A673 (cell line): ENCODE data around the gene TPD52L1. TPM values are rescaled to one million over a fixed set of nuclear protein-coding genes. Genes with fewer than 3 reads are reported as not detected.
A peak's percentile ranks its signal among the peaks of the same experiment; 100 is the strongest.

Source experiments
- BruUV-seq: library from RNA; stranded (reverse); fragments of 400-500 nt; replicated peaks from 2 replicates; lab custom pipeline; 2021; lab: Mats Ljungman, UMichigan
- CTCF ChIA-PET: fragments of 300-600 bp; sonication (Branson Sonifier 250); formaldehyde crosslinking; loops from one replicate; lab custom pipeline; 2022; ENCODE audit warnings: antibody characterized with exemption; lab: Charles Lee
- POLR2A ChIA-PET: fragments of 300-600 bp; sonication (Branson Sonifier 250); formaldehyde crosslinking; loops from one replicate; lab custom pipeline; 2022; ENCODE audit warnings: antibody characterized with exemption; ENCODE audit not compliant: low non-redundant PET; lab: Charles Lee
- DNase-seq: peaks from one replicate; pipeline ENCODE4 v3.0.0-alpha.2; 2015; ENCODE audit warnings: low spot score
- H3K27ac ChIP-seq: fragments of 200-600 bp; sonication (generic); 2 replicates; pipeline ENCODE4 v1.5.1; 2016; ENCODE audit warnings: mixed run types, low read depth, mild to moderate bottlenecking, mixed read lengths, antibody characterized with exemption, low read length; ENCODE audit not compliant: poor library complexity, severe bottlenecking
- H3K27me3 ChIP-seq: fragments of 200-600 bp; sonication (generic); replicated peaks from 2 replicates; pipeline ENCODE4 v1.6.1; 2017; ENCODE audit warnings: mixed run types, low read depth, mild to moderate bottlenecking, mixed read lengths, antibody characterized with exemption, low read length; ENCODE audit not compliant: insufficient read depth, poor library complexity
- H3K36me3 ChIP-seq: fragments of 200-600 bp; sonication (generic); 2 replicates; pipeline ENCODE4 v1.6.1; 2016; ENCODE audit warnings: mixed run types, mild to moderate bottlenecking, mixed read lengths, antibody characterized with exemption, low read length; ENCODE audit not compliant: insufficient read depth, poor library complexity, severe bottlenecking
- H3K4me1 ChIP-seq: fragments of 200-600 bp; sonication (generic); 2 replicates; pipeline ENCODE4 v1.6.1; 2017; ENCODE audit warnings: mixed run types, mild to moderate bottlenecking, mixed read lengths, antibody characterized with exemption, low read length; ENCODE audit not compliant: insufficient read depth, poor library complexity, severe bottlenecking
- H3K4me3 ChIP-seq: fragments of 200-600 bp; sonication (generic); 2 replicates; pipeline ENCODE4 v1.5.1; 2016; ENCODE audit warnings: low read depth, mixed run types, mild to moderate bottlenecking, mixed read lengths, low read length; ENCODE audit not compliant: poor library complexity, severe bottlenecking
- H3K9me3 ChIP-seq: fragments of 200-600 bp; sonication (generic); 2 replicates; pipeline ENCODE4 v1.6.1; 2016; ENCODE audit warnings: mixed run types, low read depth, mild to moderate bottlenecking, mixed read lengths, antibody characterized with exemption, low read length; ENCODE audit not compliant: poor library complexity, severe bottlenecking
- CTCF ChIP-seq: fragments of 300-800, 200-600 bp; sonication (generic); conservative IDR thresholded peaks from 2 replicates; pipeline ENCODE4 v1.5.1; 2017; ENCODE audit warnings: low read depth, mild to moderate bottlenecking, antibody characterized with exemption, low read length, moderate library complexity, mixed read lengths
- EZH2 ChIP-seq: fragments of 200-600 bp; sonication (generic); IDR thresholded peaks from 2 replicates; pipeline ENCODE4 v1.6.1; 2017; ENCODE audit warnings: borderline replicate concordance, low read depth, mild to moderate bottlenecking, mixed read lengths, antibody characterized with exemption, low read length; ENCODE audit not compliant: poor library complexity, severe bottlenecking
- intact Hi-C: fragments of 100-400 bp; cut with micrococcal nuclease; formaldehyde crosslinking; loops from one replicate; pipeline ENCODE4 v1.10.0; 2022; ENCODE audit not compliant: unreplicated experiment
- total RNA-seq: library from RNA; stranded (reverse); gene quantifications from 2 replicates; pipeline ENCODE4 v1.2.3, GENCODE V29; 2021

TPD52L1 gene
- total RNA-seq, 1 experiment from 2014 or later = 2.0 TPM

DNA sequence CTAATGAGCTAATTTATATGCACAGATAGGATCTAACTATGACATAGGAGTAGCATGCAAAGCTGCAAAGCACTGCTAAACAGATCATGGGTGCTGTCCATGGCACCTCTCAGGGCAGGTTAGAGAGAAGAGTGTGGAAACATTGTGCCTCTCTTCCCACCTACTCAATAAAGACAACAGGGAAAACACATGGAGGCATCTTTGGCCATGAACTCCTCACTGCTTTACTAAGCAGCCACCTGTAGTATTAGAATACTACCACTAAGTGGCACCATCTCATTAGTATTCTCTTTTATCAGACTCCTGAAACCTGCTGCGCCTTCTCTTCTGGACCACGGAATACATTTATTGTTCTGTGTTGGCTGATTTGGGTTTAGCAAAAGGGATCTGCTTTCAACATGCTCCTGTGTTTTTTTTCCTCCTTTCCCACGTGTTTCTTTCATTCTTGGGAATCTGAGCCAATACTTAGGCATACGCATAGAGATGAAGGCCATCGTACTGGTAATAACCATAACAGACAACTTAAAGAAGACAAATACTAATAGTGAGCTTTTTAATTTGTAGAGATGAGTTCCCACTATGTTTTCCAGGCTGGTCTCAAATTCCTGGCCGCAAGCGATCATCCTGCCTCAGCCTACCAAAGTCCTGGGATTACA is 157.5 kb downstream of the TPD52L1 start:
- CTCF ChIA-PET = interaction anchor here (1.0 to 1.1 kb wide), 2 partner anchors 441 to 459 kb away, joined by 3 to 4 read pairs; no protein-coding TSS in a partner anchor
- peak; percentile 76 for DNase-seq
- TF ChIP-seq EZH2 (no peak), CTCF (peak; percentile 73)
- POLR2A ChIA-PET = no interaction called here
- intact Hi-C loops = loop anchor here (1.0 to 10.0 kb wide), 5 partner anchors 440 to 1814 kb away; partner anchors contain the start of gene HINT3
- BruUV-seq = no TSS peak
- H3K27ac ChIP-seq = no peak overlapping the region
- H3K9me3 ChIP-seq = no peaks in the 10 kb centered on the region
- no peaks in the 10 kb centered on the region for H3K4me1 ChIP-seq
- H3K36me3 ChIP-seq = no peaks in the 10 kb centered on the region
- no peaks in the 10 kb centered on the region for H3K27me3 ChIP-seq
- no peak overlapping the region for H3K4me3 ChIP-seq

DNA sequence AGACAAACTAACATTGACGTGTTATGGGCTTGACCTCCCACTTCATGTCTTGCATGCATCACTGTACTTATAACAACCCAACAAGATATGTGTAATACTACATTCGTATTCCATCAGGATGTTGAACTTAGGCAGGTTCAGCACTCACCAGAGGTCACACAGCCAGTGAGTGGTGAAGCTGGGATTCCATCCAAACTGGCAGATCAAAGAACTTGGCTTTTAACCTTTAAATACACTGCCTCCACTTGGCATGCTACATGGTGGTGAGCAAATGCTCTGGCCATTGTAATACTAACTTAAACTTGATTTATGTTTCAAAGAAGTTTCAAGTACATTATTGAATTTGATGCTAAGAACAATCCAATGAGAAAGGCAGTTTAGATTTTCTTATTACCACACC is 158.9 kb downstream of the TPD52L1 start:
- intact Hi-C loops = loop anchor here (5.0 to 10.0 kb wide), 2 partner anchors 660 to 1812 kb away; no protein-coding TSS in a partner anchor
- TF ChIP-seq CTCF (no peak), EZH2 (no peak)
- ChIA-PET CTCF (no interaction called here), POLR2A (no interaction called here)
- Histone ChIP-seq H3K27ac (no peak overlapping the region), H3K27me3 (no peaks in the 10 kb centered on the region), H3K4me3 (no peak overlapping the region), H3K4me1 (no peaks in the 10 kb centered on the region), H3K9me3 (no peaks in the 10 kb centered on the region), H3K36me3 (no peaks in the 10 kb centered on the region)
- DNase-seq = no peak
- BruUV-seq = no TSS peak

- ChIA-PET CTCF (interaction anchor here (0.7 kb wide), 1 partner anchor 32 kb away, joined by 6 read pairs; no protein-coding TSS in a partner anchor), POLR2A (no interaction called here)
- BruUV-seq = no TSS peak
- intact Hi-C loops = loop anchor here (5.0 to 10.0 kb wide), 2 partner anchors 659 to 1812 kb away; no protein-coding TSS in a partner anchor
- no peaks in the 10 kb centered on the region for H3K9me3 ChIP-seq
- no peak for DNase-seq
- no peaks in the 10 kb centered on the region for H3K36me3 ChIP-seq
- H3K27ac ChIP-seq = no peak overlapping the region
- no peaks in the 10 kb centered on the region for H3K4me1 ChIP-seq
- no peaks in the 10 kb centered on the region for H3K27me3 ChIP-seq
- no peak for TF ChIP-seq EZH2
- no peak for TF ChIP-seq CTCF
- no peak overlapping the region for H3K4me3 ChIP-seq
These were observed 159.4 kb downstream of the TPD52L1 start for GRCh38 chr6:125312950-125313349.

Other genes with a start within 250 kb of the TPD52L1 start
- 18.9 and 20.6 TPM in 2 replicates for gene RNF217, start 191.3 kb upstream of the TPD52L1 start, total RNA-seq
- gene HDDC2, start 148.2 kb downstream of the TPD52L1 start, total RNA-seq = 87.6 and 93.2 TPM in 2 replicates